Stomach (tissue), 4 donors: Measurements from ENCODE around the gene DISP3.

Source experiments
- POLR2A ChIP-seq, 4 donors: fragments of 450-650 bp; IDR thresholded peaks; one replicate each; pipeline ENCODE4 v1.6.1; 2016; ENCODE audit warnings: antibody characterized with exemption in 4 of 4, control low read depth in 2 of 4, mild to moderate bottlenecking in 1 of 4, moderate library complexity in 1 of 4
- POLR2AphosphoS5 ChIP-seq, 3 donors: sonication (generic); formaldehyde crosslinking; IDR thresholded peaks; one replicate each; pipeline ENCODE4 v1.6.1; 2016; ENCODE audit warnings: antibody characterized with exemption in 3 of 3
- TF ChIP-seq, protein P1 (sequence below), 7 experiments: fragments of 450-650 bp in 4 of 7; fragments of 200-600 bp in 3 of 7; sonication (generic) in 3 of 7; IDR thresholded peaks; one replicate each; pipeline ENCODE4 v1.5.1; 2016 to 2019; ENCODE audit warnings: antibody characterized with exemption in 7 of 7, control low read depth in 2 of 7, mild to moderate bottlenecking in 1 of 7

GRCh38 chr1:11514366-11514765 is 35.4 kb downstream of the DISP3 start:
- TF ChIP-seq POLR2A (IDR thresholded peaks at IDR 0.05) (no peak), POLR2AphosphoS5 (IDR thresholded peaks at IDR 0.05) (no peak)
- TF ChIP-seq, protein P1, sequence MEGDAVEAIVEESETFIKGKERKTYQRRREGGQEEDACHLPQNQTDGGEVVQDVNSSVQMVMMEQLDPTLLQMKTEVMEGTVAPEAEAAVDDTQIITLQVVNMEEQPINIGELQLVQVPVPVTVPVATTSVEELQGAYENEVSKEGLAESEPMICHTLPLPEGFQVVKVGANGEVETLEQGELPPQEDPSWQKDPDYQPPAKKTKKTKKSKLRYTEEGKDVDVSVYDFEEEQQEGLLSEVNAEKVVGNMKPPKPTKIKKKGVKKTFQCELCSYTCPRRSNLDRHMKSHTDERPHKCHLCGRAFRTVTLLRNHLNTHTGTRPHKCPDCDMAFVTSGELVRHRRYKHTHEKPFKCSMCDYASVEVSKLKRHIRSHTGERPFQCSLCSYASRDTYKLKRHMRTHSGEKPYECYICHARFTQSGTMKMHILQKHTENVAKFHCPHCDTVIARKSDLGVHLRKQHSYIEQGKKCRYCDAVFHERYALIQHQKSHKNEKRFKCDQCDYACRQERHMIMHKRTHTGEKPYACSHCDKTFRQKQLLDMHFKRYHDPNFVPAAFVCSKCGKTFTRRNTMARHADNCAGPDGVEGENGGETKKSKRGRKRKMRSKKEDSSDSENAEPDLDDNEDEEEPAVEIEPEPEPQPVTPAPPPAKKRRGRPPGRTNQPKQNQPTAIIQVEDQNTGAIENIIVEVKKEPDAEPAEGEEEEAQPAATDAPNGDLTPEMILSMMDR (IDR thresholded peaks at IDR 0.05) = no peak
